Measurements from ENCODE around the gene PAK1IP1.

GRCh38 chr6:10723567-10723881 is 28.8 kb downstream of the PAK1IP1 start:
- TF ChIP-seq, protein P1, sequence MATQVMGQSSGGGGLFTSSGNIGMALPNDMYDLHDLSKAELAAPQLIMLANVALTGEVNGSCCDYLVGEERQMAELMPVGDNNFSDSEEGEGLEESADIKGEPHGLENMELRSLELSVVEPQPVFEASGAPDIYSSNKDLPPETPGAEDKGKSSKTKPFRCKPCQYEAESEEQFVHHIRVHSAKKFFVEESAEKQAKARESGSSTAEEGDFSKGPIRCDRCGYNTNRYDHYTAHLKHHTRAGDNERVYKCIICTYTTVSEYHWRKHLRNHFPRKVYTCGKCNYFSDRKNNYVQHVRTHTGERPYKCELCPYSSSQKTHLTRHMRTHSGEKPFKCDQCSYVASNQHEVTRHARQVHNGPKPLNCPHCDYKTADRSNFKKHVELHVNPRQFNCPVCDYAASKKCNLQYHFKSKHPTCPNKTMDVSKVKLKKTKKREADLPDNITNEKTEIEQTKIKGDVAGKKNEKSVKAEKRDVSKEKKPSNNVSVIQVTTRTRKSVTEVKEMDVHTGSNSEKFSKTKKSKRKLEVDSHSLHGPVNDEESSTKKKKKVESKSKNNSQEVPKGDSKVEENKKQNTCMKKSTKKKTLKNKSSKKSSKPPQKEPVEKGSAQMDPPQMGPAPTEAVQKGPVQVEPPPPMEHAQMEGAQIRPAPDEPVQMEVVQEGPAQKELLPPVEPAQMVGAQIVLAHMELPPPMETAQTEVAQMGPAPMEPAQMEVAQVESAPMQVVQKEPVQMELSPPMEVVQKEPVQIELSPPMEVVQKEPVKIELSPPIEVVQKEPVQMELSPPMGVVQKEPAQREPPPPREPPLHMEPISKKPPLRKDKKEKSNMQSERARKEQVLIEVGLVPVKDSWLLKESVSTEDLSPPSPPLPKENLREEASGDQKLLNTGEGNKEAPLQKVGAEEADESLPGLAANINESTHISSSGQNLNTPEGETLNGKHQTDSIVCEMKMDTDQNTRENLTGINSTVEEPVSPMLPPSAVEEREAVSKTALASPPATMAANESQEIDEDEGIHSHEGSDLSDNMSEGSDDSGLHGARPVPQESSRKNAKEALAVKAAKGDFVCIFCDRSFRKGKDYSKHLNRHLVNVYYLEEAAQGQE (IDR thresholded peaks at IDR 0.05; ENCODE audit: insufficient read depth in 1 of 2, low read depth in 2 of 2, low read length in 2 of 2) = no peak
- TF ChIP-seq SIN3A (IDR thresholded peaks at IDR 0.05; ENCODE audit: borderline replicate concordance, insufficient read depth, low read length) (no peak), TAF1 (IDR thresholded peaks at IDR 0.05; ENCODE audit: borderline replicate concordance, insufficient read depth, low read length) (no peak), POLR2AphosphoS5 (IDR thresholded peaks at IDR 0.05; ENCODE audit: low read depth, low read length) (no peak), FOXP2 (optimal IDR thresholded peaks at IDR 0.05; ENCODE audit: borderline replicate concordance, extremely low read depth, extremely low read length, insufficient read depth) (no peak)

Measured in PFSK-1 (cell line).